ENCODE results near the gene SORCS1.

DNA sequence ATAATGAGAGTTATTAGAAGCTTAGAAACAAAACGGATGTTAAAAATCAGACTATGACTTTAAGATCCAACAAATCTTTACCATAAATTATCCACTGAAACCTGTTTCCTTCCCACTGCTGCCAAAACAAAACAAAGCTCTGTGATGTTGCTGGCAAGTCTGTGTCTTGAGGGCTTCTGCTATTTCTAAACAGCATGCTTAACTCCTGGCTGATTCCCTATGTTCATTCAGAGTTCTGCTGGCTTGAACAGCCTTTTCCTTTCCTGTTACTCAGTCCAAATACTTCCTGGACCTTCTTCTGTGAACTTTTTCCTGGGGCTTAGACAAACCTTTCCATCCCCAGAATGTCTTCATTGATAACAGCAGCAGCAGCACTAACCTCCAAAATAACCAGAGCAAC is 448.1 kb downstream of the SORCS1 start:
- TF ChIP-seq, protein P1, sequence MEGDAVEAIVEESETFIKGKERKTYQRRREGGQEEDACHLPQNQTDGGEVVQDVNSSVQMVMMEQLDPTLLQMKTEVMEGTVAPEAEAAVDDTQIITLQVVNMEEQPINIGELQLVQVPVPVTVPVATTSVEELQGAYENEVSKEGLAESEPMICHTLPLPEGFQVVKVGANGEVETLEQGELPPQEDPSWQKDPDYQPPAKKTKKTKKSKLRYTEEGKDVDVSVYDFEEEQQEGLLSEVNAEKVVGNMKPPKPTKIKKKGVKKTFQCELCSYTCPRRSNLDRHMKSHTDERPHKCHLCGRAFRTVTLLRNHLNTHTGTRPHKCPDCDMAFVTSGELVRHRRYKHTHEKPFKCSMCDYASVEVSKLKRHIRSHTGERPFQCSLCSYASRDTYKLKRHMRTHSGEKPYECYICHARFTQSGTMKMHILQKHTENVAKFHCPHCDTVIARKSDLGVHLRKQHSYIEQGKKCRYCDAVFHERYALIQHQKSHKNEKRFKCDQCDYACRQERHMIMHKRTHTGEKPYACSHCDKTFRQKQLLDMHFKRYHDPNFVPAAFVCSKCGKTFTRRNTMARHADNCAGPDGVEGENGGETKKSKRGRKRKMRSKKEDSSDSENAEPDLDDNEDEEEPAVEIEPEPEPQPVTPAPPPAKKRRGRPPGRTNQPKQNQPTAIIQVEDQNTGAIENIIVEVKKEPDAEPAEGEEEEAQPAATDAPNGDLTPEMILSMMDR (IDR thresholded peaks at IDR 0.05) = no peak
- TF ChIP-seq POLR2A (IDR thresholded peaks at IDR 0.05; ENCODE audit: low read depth) (no peak), EP300 (IDR thresholded peaks at IDR 0.05) (no peak)

Data from esophagus muscularis mucosa (tissue), 4 donors.